Smooth muscle cell (in vitro differentiated cells): ENCODE results near the gene GPR143. TPM values are rescaled to one million over a fixed set of nuclear protein-coding genes. Genes with fewer than 3 reads are reported as not detected.

Experiments
- DNase-seq: peaks from one replicate; lab custom pipeline; 2025; ENCODE audit not compliant: unreplicated experiment; lab: John Stamatoyannopoulos, UW
- H2AFZ ChIP-seq: fragments of 200-600 bp; sonication (generic); 2 replicates; pipeline ENCODE4 v1.6.0; 2016; ENCODE audit warnings: antibody characterized with exemption, low read depth, mild to moderate bottlenecking
- H3F3A ChIP-seq: fragments of 200-600 bp; sonication (generic); 2 replicates; pipeline ENCODE4 v1.6.0; 2017; ENCODE audit warnings: antibody characterized with exemption, low read depth
- H3K27ac ChIP-seq: fragments of 200-600 bp; sonication (generic); 2 replicates; pipeline ENCODE4 v1.5.1; 2016; ENCODE audit warnings: low read depth, mild to moderate bottlenecking
- H3K27me3 ChIP-seq: fragments of 200-600 bp; sonication (generic); 2 replicates; pipeline ENCODE4 v1.6.1; 2016; ENCODE audit warnings: low read depth, mild to moderate bottlenecking
- H3K36me3 ChIP-seq: fragments of 200-600 bp; sonication (generic); 2 replicates; pipeline ENCODE4 v1.5.1; 2016; ENCODE audit warnings: low read depth
- H3K4me1 ChIP-seq: fragments of 200-600 bp; sonication (generic); 2 replicates; pipeline ENCODE4 v1.5.1; 2016; ENCODE audit warnings: low read depth
- H3K4me2 ChIP-seq: fragments of 200-600 bp; sonication (generic); 2 replicates; pipeline ENCODE4 v1.6.0; 2016; ENCODE audit warnings: mild to moderate bottlenecking
- H3K4me3 ChIP-seq: fragments of 200-600 bp; sonication (generic); 2 replicates; pipeline ENCODE4 v1.5.1; 2016; ENCODE audit warnings: mild to moderate bottlenecking
- H3K79me2 ChIP-seq: fragments of 200-600 bp; sonication (generic); 2 replicates; pipeline ENCODE4 v1.6.0; 2016; ENCODE audit warnings: low read depth, mild to moderate bottlenecking
- H3K9ac ChIP-seq: fragments of 200-600 bp; sonication (generic); 2 replicates; pipeline ENCODE4 v1.6.0; 2016; ENCODE audit warnings: low read depth
- H3K9me3 ChIP-seq: fragments of 200-600 bp; sonication (generic); replicated peaks from 2 replicates; pipeline ENCODE4 v1.5.1; 2016; ENCODE audit warnings: low read depth
- H4K20me1 ChIP-seq: fragments of 200-600 bp; sonication (generic); 2 replicates; pipeline ENCODE4 v1.6.0; 2016; ENCODE audit warnings: low read depth
- WGBS: methylation state at CpG from one replicate; pipeline ENCODE4 v1.1.7; 2016; ENCODE audit warnings: low lambda C conversion rate; 5-methylcytosine and 5-hydroxymethylcytosine counted together
- polyA plus RNA-seq: library from polyadenylated mRNA; unstranded; fragments of >200 nt; fragmentation: Nextera tagmentation; extraction: Ambion mirVana; gene quantifications from 2 replicates; pipeline ENCODE4 v1.2.1, GENCODE V29; 2016
- total RNA-seq: library from RNA; depleted of rRNA; stranded (reverse); fragments of >200 nt; gene quantifications from 2 replicates; pipeline ENCODE4 v1.2.3, GENCODE V29; 2014
- TF ChIP-seq, protein P1 (sequence below): fragments of 200-600 bp; sonication (generic); IDR thresholded peaks from 2 replicates; pipeline ENCODE4 v1.5.1; 2017; ENCODE audit warnings: borderline replicate concordance, mild to moderate bottlenecking, antibody characterized with exemption; ENCODE audit not compliant: insufficient read depth, poor library complexity, severe bottlenecking

Gene GPR143
- total and polyA plus RNA-seq, 2 experiments from 2014 or later: 0.72 to 1.4 TPM

DNA sequence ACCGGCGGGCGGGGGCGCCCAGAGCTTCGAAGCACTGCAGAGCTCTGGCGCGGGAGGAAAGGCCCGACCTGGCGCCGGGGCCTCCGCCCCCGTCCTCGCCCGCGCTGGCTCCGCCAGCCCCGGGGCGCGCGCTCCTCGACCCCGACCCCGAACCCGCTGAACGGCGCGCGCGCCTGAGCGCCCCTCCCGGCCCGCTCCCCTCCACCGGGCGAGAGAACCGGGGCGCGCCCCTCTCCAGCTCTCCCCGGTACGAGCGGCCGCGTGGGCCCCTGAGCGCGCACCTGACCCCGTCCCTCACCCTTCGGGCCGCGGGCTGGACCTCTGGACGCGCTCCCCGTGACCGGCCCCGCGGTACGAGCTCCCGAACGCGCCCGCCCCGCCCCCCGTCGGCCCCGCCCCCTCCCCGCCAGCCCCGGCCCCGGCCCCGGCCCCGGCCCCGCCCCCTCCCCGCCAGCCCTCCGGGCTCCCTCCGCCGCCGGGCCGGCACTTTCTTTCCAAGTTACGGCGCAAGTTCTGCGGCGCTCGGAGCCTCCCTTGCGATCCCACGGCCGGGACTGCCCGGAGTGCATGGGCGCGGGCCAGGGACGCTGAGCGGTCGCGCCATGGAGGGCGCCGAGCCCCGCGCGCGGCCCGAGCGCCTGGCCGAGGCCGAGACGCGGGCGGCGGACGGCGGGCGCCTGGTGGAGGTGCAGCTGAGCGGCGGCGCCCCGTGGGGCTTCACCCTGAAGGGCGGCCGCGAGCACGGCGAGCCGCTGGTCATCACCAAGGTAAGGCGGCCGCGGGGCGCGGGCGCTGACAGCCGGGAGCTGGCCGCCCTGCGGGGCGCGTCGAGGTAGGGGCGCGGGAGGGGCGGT is 20.5 kb upstream of the GPR143 start, which contains the start of gene SHROOM2:
Gene SHROOM2 (plus strand): TSS at position 486 of the 854 bp plus-strand sequence. CDS start 117 bp downstream, at position 603.
- Histone ChIP-seq H3K79me2 (no peaks in the 10 kb centered on the region), H3K27ac (no peak within 1 kb of the TSS), H3K4me2 (peak within 1 kb of the TSS; percentile 93), H3K4me3 (peak within 1 kb of the TSS; percentile 59), H3K27me3 (no peaks in the 10 kb centered on the region), H3F3A (no peaks in the 10 kb centered on the region), H3K36me3 (no peaks in the 10 kb centered on the region), H2AFZ (no peak within 1 kb of the TSS), H3K9me3 (no peaks in the 10 kb centered on the region), H3K4me1 (peaks cover 14% of the 10 kb centered on the region), H3K9ac (no peak within 1 kb of the TSS), H4K20me1 (no peaks in the 10 kb centered on the region)
- TF ChIP-seq, protein P1, sequence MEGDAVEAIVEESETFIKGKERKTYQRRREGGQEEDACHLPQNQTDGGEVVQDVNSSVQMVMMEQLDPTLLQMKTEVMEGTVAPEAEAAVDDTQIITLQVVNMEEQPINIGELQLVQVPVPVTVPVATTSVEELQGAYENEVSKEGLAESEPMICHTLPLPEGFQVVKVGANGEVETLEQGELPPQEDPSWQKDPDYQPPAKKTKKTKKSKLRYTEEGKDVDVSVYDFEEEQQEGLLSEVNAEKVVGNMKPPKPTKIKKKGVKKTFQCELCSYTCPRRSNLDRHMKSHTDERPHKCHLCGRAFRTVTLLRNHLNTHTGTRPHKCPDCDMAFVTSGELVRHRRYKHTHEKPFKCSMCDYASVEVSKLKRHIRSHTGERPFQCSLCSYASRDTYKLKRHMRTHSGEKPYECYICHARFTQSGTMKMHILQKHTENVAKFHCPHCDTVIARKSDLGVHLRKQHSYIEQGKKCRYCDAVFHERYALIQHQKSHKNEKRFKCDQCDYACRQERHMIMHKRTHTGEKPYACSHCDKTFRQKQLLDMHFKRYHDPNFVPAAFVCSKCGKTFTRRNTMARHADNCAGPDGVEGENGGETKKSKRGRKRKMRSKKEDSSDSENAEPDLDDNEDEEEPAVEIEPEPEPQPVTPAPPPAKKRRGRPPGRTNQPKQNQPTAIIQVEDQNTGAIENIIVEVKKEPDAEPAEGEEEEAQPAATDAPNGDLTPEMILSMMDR: no peak
- WGBS: 56% methylated on average over 52 of the region's 132 CpGs
- DNase-seq: no peak

DNA sequence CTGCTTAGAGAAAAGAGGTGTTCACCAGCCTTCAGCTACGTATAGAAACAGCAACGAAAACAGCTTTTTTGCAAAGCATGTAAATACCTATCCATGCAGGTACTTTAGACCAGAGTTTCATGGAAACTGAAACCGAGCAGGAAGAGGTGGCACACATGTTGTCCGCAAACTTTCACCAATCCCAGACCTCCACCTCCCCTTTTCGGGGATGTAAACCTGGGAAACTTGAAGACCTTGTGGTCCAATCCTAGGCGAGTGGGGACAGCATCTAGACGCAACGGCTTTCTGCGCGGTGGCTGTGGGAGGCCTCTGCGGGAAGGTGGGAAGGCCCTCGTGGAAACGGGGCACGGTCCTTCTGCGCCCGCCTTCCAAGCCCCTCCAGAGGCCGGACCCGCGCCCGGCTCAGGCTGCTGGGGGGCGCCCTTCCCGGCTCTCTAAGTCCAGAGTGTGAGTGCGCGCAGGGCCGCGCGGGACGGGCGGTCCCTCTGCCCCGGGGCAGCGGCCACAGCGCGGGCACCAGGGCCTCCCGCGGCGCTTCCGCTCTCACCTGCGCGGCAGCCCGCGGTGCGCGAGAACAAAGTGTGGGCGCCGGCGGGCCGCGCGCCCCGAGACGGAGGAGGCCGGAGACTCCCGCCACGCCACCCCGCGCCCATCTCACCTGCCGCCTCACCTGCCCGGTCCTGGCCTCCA is 19.8 kb upstream of the GPR143 start:
- peaks cover 9% of the 10 kb centered on the region for H3K4me1 ChIP-seq
- H3F3A ChIP-seq: no peaks in the 10 kb centered on the region
- DNase-seq: no peak
- no peak overlapping the region for H2AFZ ChIP-seq
- no peak overlapping the region for H3K27ac ChIP-seq
- no peaks in the 10 kb centered on the region for H3K36me3 ChIP-seq
- H3K9ac ChIP-seq: no peak overlapping the region
- H3K79me2 ChIP-seq: no peaks in the 10 kb centered on the region
- H3K9me3 ChIP-seq: no peaks in the 10 kb centered on the region
- WGBS: 32% methylated on average over 49 of the region's 58 CpGs
- TF ChIP-seq, protein P1: no peak
- no peaks in the 10 kb centered on the region for H4K20me1 ChIP-seq
- peak overlapping the region; percentile 59 for H3K4me3 ChIP-seq
- H3K4me2 ChIP-seq: peak overlapping the region; percentile 93
- no peaks in the 10 kb centered on the region for H3K27me3 ChIP-seq

DNA sequence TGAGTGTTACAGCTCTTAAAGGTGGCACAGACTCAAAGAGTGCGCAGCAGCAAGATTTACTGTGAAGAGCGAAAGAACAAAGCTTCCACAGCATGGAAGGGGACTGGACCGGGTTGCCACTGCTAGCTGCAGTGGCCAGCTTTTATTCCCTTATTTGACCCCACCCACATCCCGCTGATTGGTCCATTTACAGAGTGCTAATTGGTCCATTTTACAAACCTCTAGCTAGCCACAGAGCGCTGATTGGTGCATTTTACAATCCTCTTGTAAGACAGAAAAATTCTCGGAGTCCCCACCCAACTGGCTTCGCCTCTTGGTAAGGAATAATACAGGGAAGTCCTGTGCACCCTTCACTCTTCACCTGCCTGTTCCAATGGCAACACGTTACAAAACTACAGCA is 18.7 kb upstream of the GPR143 start:
- Histone ChIP-seq H3K27ac (no peak overlapping the region), H3K9me3 (no peaks in the 10 kb centered on the region), H3K36me3 (no peaks in the 10 kb centered on the region), H3K4me3 (no peak overlapping the region), H3K9ac (no peak overlapping the region), H3K27me3 (no peaks in the 10 kb centered on the region), H3K4me2 (no peak overlapping the region), H4K20me1 (no peaks in the 10 kb centered on the region), H3F3A (no peaks in the 10 kb centered on the region), H3K79me2 (no peaks in the 10 kb centered on the region), H2AFZ (no peak overlapping the region), H3K4me1 (no peaks in the 10 kb centered on the region)
- TF ChIP-seq, protein P1: no peak
- DNase-seq: no peak
- 77% methylated on average over 8 of the region's 8 CpGs for WGBS
